ENCODE measurements around the gene RBBP5. TPM values are rescaled to one million over a fixed set of nuclear protein-coding genes. Genes with fewer than 3 reads are reported as not detected.

RBBP5 gene
- total RNA-seq, 2 experiments from 2014 or later: 14.8 to 15.6 TPM

DNA sequence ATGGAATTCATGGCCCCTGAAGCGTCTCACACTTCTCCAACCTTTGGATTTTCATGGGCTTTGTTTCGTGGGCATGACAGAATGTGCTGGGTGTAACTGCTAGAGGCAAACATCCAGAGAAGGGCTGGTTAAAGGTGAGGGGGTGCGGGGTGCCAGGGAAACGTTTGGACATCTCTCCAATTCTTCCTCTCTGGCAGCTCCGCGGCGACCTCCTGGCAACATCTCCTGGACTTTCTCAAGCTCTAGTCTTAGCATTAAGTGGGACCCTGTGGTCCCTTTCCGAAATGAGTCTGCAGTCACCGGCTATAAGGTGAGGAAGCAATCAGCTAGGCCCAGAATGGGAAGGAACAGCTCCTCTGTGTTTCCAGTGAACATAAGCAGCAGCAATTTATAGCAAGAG lies 49.5 kb downstream of the RBBP5 start:
- H3K9me3 ChIP-seq (ENCODE audit: control insufficient read depth in 1 of 2, insufficient read depth in 1 of 2, low read length in 2 of 2): no peaks in the 10 kb centered on the region
- Mint-ChIP-seq H3K36me3 (ENCODE audit: low read depth) (no peaks in the 10 kb centered on the region), H3K4me3 (no peak overlapping the region), H3K27me3 (no peaks in the 10 kb centered on the region), H3K27ac (no peak overlapping the region), H3K9me3 (no peaks in the 10 kb centered on the region), H3K4me1 (ENCODE audit: low read depth) (no peaks in the 10 kb centered on the region)
- intact Hi-C loops (cut with DNase I, micrococcal nuclease): no loop called here
- TF ChIP-seq, protein P1, sequence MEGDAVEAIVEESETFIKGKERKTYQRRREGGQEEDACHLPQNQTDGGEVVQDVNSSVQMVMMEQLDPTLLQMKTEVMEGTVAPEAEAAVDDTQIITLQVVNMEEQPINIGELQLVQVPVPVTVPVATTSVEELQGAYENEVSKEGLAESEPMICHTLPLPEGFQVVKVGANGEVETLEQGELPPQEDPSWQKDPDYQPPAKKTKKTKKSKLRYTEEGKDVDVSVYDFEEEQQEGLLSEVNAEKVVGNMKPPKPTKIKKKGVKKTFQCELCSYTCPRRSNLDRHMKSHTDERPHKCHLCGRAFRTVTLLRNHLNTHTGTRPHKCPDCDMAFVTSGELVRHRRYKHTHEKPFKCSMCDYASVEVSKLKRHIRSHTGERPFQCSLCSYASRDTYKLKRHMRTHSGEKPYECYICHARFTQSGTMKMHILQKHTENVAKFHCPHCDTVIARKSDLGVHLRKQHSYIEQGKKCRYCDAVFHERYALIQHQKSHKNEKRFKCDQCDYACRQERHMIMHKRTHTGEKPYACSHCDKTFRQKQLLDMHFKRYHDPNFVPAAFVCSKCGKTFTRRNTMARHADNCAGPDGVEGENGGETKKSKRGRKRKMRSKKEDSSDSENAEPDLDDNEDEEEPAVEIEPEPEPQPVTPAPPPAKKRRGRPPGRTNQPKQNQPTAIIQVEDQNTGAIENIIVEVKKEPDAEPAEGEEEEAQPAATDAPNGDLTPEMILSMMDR (IDR thresholded peaks at IDR 0.05): no peak
- POLR2A ChIA-PET: no interaction called here
- H3K36me3 ChIP-seq (ENCODE audit: insufficient read depth, low read length): no peaks in the 10 kb centered on the region
- H3K27me3 ChIP-seq (ENCODE audit: control insufficient read depth in 1 of 2, insufficient read depth in 2 of 2, low read length in 2 of 2): no peaks in the 10 kb centered on the region
- ATAC-seq (ENCODE audit: poor library complexity) (no peak), DNase-seq (no peak)
- H3K4me1 ChIP-seq (ENCODE audit: insufficient read depth, low read length): no peaks in the 10 kb centered on the region
- no peak overlapping the region for H3K4me3 ChIP-seq (ENCODE audit: low read length)
- CTCF ChIA-PET: no interaction called here
- H3K27ac ChIP-seq (ENCODE audit: low read depth in 1 of 2, low read length in 2 of 2): no peak overlapping the region

- POLR2A ChIA-PET: no interaction called here
- no peaks in the 10 kb centered on the region for H3K9me3 ChIP-seq (ENCODE audit: control insufficient read depth in 1 of 2, insufficient read depth in 1 of 2, low read length in 2 of 2)
- Mint-ChIP-seq H3K9me3 (no peaks in the 10 kb centered on the region), H3K4me1 (ENCODE audit: low read depth) (no peaks in the 10 kb centered on the region), H3K36me3 (ENCODE audit: low read depth) (no peaks in the 10 kb centered on the region), H3K27me3 (no peaks in the 10 kb centered on the region), H3K4me3 (no peak overlapping the region), H3K27ac (no peak overlapping the region)
- H3K4me1 ChIP-seq (ENCODE audit: insufficient read depth, low read length): no peaks in the 10 kb centered on the region
- TF ChIP-seq, protein P1 (IDR thresholded peaks at IDR 0.05): no peak
- intact Hi-C loops (cut with DNase I, micrococcal nuclease): no loop called here
- no peak overlapping the region for H3K27ac ChIP-seq (ENCODE audit: low read depth in 1 of 2, low read length in 2 of 2)
- no peak overlapping the region for H3K4me3 ChIP-seq (ENCODE audit: low read length)
- no peaks in the 10 kb centered on the region for H3K27me3 ChIP-seq (ENCODE audit: control insufficient read depth in 1 of 2, insufficient read depth in 2 of 2, low read length in 2 of 2)
- H3K36me3 ChIP-seq (ENCODE audit: insufficient read depth, low read length): no peaks in the 10 kb centered on the region
- CTCF ChIA-PET: interaction anchor here (1.3 kb wide), 1 partner anchor 10 kb away, joined by 3 read pairs; no protein-coding TSS in a partner anchor
- ATAC-seq (ENCODE audit: poor library complexity) (no peak), DNase-seq (no peak)
Measured at GRCh38 chr1:205071801-205072200, 50.0 kb downstream of the RBBP5 start.

DNA sequence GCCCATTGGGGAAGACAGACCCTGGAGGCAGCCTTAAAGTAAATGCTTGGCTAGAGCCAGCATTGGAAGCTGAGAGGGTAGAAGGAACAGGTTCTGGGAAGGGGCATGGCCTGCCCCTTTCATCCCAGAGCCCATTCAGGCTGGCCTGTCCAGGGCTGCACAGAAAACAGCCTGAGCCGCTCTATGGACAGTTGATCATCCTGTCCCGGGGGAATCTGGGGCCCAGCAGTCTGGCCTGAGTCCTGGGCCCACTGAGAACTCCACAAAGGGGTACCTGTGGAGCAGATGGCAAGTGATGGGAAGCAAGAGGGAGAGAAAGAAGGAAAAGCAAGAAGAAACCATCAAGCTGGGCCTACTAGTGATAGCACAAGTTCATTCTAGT lies 50.8 kb downstream of the RBBP5 start:
- Histone ChIP-seq H3K4me3 (ENCODE audit: low read length) (no peak overlapping the region), H3K27me3 (ENCODE audit: control insufficient read depth in 1 of 2, insufficient read depth in 2 of 2, low read length in 2 of 2) (no peaks in the 10 kb centered on the region), H3K27ac (ENCODE audit: low read depth in 1 of 2, low read length in 2 of 2) (no peak overlapping the region), H3K4me1 (ENCODE audit: insufficient read depth, low read length) (no peaks in the 10 kb centered on the region), H3K9me3 (ENCODE audit: control insufficient read depth in 1 of 2, insufficient read depth in 1 of 2, low read length in 2 of 2) (no peaks in the 10 kb centered on the region), H3K36me3 (ENCODE audit: insufficient read depth, low read length) (no peaks in the 10 kb centered on the region)
- CTCF ChIA-PET: interaction anchor here (1.3 kb wide), 1 partner anchor 10 kb away, joined by 3 read pairs; no protein-coding TSS in a partner anchor
- ATAC-seq (ENCODE audit: poor library complexity) (no peak), DNase-seq (no peak)
- Mint-ChIP-seq H3K27ac (no peak overlapping the region), H3K9me3 (no peaks in the 10 kb centered on the region), H3K4me1 (ENCODE audit: low read depth) (no peaks in the 10 kb centered on the region), H3K36me3 (ENCODE audit: low read depth) (no peaks in the 10 kb centered on the region), H3K27me3 (no peaks in the 10 kb centered on the region), H3K4me3 (no peak overlapping the region)
- TF ChIP-seq, protein P1 (IDR thresholded peaks at IDR 0.05): no peak
- POLR2A ChIA-PET: no interaction called here
- intact Hi-C loops (cut with DNase I, micrococcal nuclease): no loop called here

Measured in CD4-positive, alpha-beta T cell (primary cell).